HG03060 (cell line): ENCODE measurements around the gene DGKA.
"Not testable (repeated sequence)": the region's sequence is repeated elsewhere in the genome, so short reads cannot be mapped to it uniquely, and the experiment has no call there.

Experiments
- ATAC-seq: cut with Tn5 transposase; IDR thresholded peaks from one replicate; pipeline ENCODE4 v1.9.1; 2021; ENCODE audit warnings: low read depth, moderate number of reproducible peaks; ENCODE audit not compliant: unreplicated experiment

The DGKA gene

DNA sequence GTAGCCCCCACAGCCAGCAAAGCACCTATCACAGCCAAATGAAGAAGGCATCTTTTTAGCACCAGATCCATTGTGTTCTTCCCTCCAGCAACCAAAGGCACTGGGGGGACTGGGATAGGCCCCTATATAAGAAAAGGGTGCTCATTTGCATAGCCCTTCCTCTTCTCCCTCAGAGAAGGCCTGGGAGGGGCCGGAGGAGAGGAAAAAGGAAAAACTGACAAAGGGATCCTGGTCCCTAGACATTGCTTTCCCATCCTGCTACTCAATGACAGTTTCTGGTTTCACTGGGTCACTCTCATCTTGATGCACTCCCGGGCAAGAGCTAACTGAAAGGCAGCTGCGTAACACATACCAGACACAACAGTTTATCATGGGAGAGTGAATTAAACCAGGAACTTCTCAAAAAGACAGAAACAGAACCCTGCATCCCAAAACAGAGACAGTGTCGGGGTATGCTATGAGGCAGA is 35.0 kb downstream of the DGKA start, which contains the start of gene PMEL:
Gene PMEL (minus strand): TSS at position 102 of the 467 bp plus-strand sequence. CDS start 31 bp downstream, at position 71.
- no peak for ATAC-seq

DNA sequence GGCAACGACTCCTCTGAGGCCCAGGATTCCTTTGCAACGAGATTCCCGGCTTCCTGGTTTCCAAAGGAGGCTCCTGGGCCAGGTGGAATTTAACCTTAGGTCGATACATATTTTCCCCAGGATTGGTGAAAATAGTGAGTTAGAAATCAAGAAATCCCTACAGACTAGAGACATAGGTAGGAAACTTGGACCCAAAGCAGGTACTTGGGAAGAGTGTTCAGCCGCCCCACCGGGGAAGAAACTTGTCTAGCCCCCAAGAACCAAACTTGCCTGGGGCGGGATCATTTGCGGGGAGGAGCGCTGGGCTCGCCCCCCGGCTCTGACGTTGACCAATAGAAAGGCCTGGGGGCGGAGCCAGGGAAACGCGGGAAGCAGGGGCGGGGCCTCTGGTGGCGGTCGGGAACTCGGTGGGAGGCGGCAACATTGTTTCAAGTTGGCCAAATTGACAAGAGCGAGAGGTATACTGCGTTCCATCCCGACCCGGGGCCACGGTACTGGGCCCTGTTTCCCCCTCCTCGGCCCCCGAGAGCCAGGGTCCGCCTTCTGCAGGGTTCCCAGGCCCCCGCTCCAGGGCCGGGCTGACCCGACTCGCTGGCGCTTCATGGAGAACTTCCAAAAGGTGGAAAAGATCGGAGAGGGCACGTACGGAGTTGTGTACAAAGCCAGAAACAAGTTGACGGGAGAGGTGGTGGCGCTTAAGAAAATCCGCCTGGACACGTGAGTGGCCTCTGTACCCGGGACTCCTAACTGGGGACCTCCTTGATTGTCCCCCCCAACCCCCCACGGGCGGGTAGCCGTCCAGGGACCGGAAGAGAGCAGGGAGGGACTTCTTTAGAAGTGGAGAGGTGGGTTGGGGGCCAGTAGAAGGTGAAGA is 35.7 kb downstream of the DGKA start, which contains the start of gene CDK2:
Gene CDK2 (plus strand): TSS at position 423 of the 874 bp plus-strand sequence. CDS start 179 bp downstream, at position 602.
- peak; percentile 61 for ATAC-seq

DNA sequence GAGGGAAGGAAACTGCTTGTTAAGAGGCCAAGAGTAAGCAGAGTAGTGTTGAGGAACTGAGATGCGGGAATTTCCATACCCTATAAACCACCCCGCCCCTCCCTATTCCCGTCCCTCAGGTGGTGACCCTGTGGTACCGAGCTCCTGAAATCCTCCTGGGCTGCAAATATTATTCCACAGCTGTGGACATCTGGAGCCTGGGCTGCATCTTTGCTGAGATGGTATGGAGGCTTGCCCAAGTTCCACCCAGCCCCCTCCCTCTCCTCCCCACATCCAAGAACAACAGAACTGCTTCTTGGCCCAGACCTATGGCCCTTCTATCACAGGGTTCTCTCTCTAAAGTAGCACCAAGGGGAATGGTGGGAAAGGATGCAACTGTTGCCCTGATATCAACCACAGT is 38.4 kb downstream of the DGKA start:
- no peak for ATAC-seq

DNA sequence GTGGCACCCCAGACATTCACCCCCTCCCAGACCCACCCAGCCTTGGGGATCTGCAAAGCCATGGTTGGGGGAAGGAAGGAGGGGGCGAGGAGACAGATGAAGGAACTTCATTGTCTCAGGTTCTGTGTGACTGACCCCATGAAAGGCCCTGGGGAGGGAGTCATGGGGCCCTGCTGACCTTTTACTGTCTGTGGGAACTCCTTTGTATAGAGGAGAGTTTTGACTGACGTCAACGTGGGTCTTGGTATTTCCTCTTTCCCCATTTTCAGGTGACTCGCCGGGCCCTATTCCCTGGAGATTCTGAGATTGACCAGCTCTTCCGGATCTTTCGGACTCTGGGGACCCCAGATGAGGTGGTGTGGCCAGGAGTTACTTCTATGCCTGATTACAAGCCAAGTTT is 39.8 kb downstream of the DGKA start:
- no peak for ATAC-seq

DNA sequence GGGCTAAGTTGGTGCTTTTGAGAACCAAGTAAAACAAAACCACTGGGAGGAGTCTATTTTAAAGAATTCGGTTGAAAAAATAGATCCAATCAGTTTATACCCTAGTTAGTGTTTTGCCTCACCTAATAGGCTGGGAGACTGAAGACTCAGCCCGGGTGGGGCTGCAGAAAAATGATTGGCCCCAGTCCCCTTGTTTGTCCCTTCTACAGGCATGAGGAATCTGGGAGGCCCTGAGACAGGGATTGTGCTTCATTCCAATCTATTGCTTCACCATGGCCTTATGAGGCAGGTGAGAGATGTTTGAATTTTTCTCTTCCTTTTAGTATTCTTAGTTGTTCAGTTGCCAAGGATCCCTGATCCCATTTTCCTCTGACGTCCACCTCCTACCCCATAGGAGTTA is 41.1 kb downstream of the DGKA start:
- ATAC-seq: no peak

DNA sequence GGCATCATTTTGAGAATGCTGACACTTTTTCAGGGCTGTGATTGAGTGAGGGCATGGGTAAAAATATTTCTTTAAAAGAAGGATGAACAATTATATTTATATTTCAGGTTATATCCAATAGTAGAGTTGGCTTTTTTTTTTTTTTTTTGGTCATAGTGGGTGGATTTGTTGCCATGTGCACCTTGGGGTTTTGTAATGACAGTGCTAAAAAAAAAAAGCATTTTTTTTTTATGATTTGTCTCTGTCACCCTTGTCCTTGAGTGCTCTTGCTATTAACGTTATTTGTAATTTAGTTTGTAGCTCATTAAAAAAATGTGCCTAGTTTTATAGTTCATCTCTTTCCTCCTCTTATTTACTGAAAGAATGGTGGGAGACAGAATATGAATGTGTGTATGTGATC is 41.5 kb downstream of the DGKA start:
- no peak for ATAC-seq

DNA sequence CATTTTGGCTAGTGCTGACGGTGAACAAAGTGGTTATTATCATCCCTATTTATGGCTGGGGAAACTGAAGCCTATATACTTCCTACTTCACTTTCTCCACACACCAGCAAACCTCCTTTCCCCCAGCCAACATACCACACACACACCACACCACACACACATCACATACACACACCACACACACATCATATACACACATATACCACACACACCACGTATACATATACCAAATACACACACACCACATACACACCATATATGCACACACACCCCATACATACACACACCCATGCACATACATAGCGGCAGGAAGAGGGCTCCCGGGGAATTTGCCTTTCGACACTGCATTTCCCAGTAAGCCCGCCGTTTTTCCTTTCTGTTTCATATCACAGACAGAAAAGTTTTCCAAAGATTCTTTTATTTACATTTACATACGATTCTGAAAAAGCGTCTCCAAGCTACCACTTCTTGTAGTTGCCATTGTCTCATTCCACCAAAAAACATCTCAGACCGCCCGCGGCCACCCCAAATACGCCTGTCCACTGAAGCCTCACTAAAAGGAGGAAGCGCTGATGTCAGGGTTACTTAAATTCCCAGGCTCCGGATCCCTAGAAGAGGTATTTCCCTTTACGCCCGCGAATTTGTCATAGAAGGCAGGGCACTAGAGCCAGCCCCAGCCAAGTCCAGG is 42.1 kb downstream of the DGKA start:
- ATAC-seq: no peak

DNA sequence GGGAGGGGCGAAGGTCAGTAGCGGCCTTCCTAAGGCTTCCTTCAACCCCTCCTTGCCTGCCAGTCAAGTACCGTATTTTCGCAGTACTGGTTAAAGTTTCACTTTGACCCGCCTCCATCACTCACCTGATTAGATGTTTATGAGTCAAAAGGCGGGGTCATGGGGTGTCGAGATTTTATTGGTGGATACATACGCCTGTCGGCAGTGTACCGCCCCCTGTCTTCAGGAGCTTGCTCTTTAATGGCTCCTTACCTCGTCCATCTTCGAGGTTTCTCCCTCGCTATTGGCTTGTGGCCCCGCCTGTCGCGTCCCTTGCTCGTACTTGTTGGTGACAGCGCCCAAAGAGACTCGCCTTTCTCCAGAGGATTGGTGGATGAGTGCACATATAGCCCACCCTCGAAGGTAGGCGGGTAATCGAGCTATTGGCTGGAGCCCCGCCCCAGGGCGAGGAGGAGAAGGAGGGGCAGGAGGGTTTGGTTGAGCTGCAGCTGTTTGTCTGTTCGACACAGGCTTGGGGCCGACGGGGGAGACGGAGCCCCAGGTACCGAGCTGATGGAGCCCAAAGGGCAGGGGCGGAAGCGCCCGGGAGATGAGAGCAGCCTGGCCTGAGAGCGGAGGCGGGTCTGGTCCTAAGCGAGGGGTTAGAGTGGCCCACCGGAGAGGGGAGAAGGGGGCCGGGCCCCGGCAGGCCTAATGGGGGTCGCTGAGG is 42.8 kb downstream of the DGKA start, which contains the start of gene RAB5B:
Gene RAB5B (plus strand): TSS at position 480 of the 709 bp plus-strand sequence. CDS start 12,883 bp downstream, outside the sequence.
- ATAC-seq: peak; percentile 86

DNA sequence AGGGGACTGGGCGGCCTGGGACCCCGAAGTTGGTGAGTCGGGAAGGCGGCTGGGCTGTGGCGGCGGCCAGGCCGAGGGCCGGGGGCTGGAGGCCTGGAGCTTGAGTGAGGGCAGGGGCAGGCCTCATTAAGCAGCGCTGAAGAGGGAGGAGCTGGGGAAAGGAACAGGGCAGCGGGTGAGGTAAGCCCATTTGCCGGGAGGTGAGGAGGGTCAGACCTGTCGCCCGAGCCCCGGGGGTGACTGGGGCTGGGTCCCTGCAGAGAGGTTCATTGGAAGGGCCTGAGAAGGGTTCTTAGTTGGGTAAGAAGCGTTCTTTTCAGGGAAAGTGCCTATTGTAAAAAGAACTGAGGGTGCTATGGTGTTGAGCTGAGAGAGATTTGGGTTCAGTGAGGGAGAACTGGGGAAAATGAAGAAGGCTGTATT is 43.4 kb downstream of the DGKA start:
- no peak for ATAC-seq

DNA sequence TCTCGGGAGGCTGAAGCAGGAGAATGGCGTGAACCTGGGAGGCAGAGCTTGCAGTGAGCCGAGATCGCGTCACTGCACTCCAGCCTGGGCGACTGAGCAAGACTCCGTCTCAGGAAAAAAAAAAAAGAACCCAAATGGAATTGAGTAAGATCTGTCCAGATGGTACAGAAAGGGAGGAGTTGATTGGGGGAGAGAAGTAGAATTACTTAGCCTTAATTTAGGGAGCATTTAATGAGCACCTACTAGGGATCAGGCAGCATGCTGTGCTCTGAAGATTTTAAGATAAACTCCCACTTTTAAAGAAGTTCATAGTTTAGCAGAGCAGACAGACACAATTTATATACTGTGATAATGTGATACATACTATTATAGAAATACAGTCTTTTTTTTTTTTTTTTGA is 47.4 kb downstream of the DGKA start:
- ATAC-seq: no peak

DNA sequence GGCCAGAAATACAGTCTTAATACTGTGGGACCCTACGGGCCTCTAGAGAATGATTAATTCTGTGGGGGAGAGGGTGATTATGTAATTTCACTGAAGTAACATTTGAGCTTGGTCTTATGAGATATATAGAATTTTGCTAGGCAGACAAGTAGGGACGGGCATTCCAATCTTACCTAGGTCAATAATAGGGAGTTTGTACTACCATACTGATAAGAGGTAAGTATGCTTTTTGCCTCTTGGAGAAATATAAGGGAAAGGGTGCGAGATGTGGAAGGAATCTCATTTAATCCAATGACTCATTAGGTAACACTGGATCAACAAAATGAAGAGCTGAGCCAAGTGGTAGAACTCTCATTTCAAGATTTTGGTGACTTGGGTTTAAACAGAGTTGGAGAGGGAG is 48.1 kb downstream of the DGKA start:
- no peak for ATAC-seq

DNA sequence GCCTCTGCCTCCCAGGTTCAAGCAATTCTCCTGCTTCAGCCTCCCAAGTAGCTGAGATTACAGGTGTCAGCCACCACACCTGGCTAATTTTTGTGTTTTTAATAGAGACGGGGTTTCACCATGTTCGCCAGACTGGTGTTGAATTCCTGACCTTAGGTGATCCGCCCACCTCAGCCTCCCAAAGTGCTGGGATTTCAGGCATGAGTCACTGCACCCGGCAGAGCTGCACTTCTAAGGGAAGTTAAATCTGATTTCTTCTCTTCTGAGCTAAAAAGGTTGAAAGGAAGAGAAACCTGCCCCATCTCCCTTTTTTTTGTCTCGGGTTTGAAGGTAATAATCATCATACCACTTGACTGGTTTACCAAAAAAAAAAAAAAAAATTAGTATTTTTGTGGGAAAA is 50.9 kb downstream of the DGKA start:
- not testable (repeated sequence) for ATAC-seq

DNA sequence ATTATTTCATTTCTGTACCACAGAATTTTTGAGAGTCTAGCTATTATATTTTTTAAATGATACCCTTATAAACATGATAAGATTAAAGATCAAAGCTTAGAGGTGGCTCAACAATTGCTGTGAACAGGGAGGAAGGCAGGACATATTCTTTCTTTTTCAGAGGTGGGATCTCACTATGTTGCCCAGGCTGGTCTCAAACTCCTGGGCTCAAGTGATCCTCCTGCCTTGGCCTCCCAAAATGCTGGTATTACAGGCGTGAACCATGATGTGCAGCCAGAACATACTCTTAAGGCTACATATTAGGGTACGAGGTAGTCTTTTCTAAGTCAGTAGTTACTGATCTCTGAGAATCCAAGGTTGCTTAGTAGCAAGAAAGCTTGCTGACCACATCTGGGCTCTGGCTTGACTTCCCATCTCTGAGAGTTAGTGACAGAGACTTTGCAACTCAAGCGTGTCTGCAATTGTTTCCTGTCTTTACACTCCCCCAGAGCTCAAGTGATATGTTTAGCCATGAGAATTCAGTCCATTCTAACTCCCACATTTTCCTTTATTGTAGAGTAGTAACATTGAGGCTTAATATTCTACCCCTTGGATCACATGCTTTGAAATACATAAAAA is 51.5 kb downstream of the DGKA start:
- peak; percentile 86 for ATAC-seq

DNA sequence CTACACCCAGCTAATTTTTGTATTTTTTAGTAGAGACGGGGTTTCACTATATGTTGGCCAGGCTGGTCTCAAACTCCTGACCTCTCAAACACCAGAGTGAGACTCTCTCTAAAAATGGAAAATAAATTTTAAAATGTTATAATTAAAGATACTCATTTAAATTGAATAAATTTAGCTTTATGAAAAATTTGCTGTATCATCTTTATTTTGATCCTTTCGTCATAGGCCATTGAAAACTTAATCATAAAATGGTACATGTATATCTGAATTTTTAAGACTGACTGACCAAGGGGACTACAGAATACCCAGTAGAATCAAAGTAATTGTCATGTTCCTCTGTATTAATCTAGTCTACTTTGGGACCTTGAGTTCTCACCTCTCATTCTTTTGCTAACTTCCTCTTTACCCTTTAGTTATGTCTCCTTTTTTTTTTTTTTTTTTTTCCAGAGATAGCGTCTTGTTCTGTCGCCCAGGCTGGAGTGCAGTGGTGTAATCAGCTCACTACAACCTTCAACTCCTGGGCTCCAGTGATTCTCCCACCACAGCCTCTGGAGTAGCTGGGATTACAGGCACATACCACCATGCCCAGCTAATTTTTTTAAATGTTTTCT is 52.4 kb downstream of the DGKA start:
- no peak for ATAC-seq

DNA sequence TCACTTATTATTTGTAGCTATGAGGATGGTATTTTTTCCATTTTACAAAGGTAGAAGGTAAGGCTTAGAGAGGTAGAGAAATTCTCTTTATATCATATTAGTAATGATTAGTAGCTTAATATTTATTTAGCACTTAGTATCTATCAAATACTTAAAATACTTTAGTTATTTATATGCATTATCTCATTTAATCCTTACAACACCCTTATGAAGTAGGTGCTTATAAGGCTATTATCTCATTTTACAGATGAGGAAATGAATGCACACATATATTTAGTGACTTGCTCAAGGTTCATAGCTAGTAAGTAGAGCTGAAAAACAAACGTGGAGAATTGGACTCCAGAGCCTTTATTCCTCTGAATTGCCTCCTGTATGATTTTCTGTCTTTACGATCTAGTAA is 53.9 kb downstream of the DGKA start:
- no peak for ATAC-seq

DNA sequence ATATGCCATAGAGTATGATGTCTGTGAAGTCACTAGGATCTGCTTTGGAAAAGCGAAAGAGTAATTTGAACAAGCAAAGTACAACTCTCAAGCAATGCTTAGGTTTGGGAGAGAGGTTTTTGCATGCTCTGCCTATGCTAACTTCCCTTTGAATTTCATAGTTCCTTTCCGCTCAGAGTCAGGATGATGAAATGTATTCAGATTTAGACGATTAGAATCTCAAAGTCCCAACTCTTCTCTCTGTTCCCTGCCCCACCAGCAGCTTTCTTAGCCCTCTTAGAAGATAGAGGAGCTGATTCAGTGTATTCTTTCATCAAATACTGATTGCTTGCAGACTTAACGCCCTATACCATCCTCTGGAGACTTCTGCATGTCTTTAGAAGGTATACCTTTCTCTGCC is 54.4 kb downstream of the DGKA start:
- no peak for ATAC-seq

DNA sequence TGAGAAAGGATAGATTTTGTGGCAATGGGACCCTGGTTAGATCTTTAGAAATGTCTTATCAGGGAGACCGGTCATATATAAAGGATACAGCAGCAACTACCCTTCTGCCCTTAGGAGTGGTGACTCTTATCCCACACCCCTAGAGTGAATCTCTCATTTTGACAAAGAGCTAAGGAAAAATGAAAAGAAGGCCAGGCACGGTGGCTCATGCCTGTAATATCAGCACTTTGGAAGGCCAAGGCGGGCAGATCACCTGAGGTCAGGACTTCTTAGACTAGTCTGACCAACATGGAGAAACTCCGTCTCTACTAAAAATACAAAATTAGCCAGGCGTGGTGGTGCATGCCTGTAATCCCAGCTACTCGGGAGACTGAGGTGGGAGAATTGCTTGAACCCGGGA is 55.0 kb downstream of the DGKA start:
- not testable (repeated sequence) for ATAC-seq

DNA sequence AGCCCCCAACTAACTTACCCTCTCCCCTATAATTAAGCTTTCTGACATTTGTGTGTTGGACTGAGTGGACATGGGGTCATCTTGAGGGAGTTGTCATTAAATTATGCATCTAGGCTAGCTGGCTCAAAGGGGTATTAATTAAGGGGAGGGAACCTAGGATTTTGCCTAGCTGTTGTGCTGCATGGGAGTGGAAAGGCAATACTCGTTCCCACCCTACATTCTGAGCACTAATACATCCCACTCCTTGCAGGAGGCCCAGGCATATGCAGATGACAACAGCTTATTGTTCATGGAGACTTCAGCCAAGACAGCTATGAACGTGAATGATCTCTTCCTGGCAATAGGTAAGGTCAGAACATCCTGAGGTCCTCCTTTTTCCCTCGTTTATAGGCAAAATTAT is 60.1 kb downstream of the DGKA start:
- ATAC-seq: no peak

DNA sequence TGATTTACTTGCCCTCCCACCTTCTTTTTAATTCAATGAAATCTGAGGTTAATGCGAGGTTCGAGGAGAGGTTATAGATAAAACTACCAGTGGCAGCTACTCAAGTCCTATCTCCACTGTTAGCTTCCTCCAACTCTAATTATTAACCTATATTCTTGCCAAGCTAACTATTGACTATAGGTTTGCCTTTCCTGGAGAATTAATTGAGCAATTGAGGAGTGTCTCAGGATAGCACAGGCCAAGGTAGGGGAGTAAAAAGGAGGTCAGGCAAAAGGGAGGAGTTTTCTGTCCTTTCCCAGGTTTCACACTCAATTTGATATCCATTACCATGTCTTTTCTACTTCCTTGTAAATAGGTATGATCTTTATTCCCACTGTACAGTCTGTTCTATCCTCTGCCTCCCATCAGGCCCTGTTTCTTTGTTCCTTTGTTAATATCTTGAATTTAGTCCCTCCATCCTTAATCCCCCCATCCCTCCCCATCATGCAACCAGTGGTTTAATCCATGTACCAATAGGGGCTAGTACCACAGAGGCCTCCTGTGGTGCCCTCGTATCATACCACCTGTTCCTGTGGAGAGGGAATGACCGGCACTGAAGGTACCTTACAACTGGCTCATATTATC is 62.4 kb downstream of the DGKA start:
- no peak for ATAC-seq
